NCI-H128 (cell line): ENCODE measurements around the gene BAIAP2L2.

Source experiments
- DNase-seq: peaks from one replicate; lab custom pipeline; 2025; ENCODE audit not compliant: unreplicated experiment; lab: John Stamatoyannopoulos, UW

Gene BAIAP2L2

DNA sequence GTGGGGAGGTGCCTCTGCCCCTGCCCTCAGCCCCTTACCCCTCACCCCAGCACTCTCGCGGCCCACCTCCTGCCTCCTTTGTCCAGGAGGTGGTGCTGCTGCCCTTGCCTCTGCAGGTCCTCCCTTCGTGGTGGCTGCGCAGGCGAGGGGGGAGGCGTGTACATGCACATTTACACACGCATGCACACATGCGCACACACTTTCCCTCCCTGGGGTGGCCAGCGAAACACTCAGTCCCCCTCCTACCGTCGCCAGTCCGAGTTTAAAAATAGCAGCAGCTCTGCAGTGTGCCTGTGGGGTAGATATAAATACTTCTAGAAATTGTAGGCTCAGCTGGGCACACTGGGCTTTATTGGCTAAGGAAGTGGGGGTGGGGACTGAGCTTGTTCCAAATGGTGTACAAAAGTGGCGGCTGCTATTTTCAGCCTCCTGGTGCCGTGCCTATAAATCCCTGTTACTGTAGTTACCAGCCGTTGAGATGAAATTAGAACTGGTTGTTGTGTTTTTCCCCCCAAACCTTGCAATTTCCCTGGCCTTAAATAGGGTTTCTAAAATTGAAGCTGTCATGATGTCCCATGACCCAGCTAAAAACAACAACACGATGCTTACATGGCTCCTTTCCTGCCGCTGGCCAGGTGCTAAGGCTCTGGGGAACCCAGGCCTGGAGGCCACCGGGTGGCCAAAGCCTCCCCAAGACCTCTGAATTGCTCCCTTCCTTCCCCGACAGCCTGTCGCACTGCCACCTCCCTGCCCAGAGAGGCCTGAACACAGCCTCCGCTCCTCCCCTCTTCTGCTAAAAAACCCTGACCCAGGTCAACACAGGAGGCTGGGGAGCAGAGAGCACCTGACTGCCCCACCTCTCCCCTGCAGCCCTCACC, 40.9 kb downstream of the BAIAP2L2 start:
- DNase-seq = no peak

DNA sequence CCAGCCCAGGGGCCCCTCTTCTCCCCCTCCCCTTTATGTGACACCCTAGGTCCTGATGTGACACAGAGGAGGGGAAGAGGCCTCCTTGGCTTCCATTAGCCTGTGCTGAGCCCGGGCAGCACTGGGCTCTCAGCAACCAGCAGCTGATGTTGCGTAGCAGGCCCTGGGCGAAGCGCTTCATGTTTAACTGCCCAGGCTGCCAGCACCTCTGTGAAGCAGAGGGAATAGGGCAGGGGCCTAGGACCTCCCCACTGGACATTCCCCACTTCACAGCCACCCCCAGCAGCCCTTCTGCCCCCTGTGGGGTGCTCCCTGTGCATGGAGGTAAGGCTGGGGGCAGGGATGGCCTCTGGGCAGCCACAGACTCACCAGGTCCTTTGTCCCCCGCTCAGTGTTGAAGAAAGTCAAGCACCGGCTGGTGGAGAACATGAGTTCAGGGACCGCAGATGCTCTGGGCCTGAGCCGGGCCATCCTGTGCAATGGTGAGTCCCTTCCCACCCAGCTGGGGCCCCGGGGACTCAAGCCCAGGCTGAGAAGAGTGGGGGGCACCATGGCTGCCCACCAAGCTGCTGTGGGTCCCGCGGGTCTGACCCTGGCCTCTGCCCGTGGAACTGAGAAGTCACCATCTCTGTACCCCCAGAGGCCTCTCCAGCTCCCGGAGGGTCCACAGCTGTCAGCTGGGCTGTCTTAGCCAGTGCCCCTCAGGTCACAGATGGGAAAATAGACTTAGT, 41.7 kb downstream of the BAIAP2L2 start:
- DNase-seq = no peak

DNA sequence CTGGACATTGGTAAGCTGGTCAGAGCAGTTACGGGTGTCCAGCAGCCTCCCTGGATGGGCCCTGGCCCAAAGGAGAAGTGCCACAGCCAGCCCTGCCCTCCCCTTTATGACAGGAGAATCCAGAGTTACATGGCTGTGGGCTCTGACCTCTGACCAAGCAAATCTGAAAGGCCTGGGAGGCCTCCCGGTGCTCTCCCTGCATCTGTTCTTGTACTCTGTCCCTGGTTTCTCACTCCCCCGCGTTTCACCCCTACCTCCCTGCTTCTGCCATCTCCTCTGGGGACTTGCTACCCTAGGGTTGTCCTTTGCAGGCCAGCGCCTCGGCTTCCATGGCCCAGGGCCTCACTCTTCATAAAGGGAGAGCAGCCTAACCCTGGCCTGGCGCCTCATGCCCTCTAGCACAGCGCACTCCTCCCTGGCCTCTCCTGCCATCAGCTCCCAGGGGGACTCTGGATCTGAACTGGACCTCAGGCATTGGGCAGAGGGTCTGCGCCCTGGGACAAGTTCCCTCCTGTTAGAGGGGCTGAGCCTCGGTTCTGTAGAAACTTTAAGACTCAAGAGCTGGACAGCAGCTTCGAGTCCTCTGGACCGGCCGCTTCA, 42.6 kb downstream of the BAIAP2L2 start:
- DNase-seq = no peak

DNA sequence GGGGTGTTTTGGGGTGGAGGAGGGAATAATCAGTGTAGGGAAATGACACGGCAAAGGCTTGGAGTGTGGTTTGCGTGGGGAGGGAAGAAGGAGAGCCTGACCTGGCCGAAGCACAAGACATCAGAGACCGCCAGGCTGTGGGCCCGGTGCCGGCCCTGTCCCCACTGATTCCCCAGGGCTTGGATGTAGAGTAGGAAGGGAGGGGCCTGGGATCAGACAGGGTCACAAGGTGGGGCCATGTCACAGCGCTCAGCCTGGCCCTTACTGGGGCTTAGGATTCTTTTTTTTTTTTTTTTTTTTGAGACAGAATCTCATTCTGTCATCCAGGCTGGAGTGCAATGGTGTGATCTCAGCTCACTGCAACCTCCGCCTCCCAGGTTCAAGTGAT, 43.5 kb downstream of the BAIAP2L2 start:
- DNase-seq = no peak

DNA sequence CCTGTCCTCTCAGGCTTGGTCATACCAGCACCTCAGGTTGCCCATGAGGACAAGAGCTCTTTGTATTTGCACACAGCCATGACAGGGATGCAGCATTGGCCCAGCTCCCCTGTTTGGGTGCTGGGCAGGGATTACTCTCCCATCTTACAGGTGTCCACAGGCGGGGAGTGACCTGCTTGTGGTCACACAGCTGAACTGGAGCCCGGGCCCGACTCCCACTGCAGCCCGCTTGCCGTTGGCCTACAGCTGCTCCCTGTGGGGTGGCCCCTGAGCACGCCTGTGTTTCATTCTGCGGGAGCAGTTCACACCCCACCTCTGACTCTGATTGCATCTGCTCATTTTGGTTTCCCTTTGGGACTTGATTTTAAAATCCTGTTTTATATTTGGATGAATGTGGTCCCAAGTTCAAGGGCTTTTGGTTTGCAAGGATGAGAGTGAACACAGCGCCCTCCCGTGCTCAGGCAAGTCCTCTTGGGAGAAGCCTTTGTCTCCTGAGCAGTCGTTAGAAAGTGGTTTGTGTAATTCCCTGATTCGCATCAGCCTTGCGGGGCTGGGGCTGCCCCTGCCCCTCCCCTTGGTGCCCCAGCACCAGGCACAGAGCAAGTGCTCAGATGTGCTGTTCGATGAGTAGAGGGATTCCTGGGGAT, 44.0 kb downstream of the BAIAP2L2 start:
- no peak for DNase-seq

DNA sequence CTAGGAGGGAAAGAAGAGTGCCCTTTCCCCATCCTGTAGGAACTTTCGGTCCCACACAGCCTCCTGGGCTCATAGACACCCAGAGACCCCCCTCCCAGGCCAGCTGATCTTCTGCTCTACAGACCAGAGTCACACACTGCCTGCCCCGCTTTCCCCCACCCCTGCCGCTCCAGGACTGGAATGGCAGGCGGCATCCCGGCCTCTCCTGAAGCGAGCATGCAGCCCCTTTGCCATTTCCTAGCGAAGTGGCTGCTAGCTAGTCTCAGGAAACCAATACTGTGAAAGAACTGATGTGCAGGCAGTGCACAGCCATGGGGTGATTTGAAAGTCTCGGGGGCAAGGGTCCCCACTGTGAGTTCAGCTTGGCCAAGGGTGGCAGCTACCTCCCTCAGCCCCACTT, 44.9 kb downstream of the BAIAP2L2 start:
- no peak for DNase-seq

DNA sequence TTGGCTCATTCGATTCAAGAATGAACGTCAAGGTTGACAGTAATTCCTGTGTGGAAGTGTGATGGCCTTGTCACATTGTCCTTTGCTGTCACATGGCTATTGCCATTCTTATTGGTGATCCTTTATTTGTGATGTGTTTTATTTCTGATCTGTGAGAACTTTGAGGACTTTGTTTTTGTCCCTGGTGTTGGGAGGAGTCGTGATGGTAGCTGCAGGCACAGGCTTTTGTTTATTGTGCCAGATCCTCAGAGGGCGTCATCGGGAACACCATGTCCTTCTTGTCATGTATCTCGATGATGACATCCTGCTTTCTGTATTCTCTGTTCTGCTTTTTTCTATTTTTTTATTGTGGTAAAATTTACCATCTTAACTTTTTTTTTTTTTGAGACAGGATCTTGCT, 47.7 kb downstream of the BAIAP2L2 start:
- DNase-seq = no peak

DNA sequence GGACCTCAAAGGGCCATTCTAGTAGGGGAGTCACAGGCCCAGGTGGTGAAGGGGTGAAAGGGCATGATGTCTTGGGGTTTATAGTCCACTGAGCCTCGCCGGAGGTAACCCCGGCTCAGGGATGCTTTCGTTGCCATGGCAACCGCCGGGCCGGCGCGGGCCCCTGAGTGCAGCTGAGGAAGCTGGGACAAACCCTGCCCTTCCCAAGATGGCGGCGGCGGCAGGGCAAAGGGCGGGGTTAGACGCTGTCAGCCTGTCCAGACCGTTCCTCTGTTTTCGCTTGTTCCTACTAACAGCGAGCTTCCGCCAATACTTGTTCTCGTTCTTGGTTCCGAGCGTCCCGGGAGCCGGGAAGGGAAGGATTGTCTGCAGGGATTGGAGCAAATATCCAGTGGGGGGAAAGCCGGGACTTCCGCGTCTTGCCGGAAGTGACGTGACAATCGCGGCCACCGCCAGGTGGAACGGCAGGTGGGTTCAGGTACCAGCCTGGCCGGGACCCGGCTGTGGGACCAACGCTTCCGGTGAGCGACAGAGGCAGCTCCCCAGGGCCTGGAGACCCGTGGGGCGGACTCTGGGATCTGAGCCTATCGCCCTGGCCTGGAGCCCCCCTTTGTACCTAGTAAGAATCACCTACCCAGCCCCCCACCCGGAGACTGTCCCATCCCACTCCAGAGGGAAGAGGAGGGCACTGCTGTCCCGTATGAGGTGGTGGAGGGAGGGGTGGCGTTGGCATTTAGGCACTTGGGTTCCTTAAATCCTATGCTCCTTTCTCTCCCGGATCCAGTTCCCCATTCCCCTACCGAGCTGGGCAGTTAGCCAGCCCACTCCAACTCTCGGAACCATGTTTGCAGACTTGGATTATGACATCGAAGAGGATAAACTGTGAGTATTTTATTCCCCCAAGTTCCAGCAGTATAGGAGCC, 53.3 kb downstream of the BAIAP2L2 start, which contains the start of gene PICK1:
Gene PICK1, plus strand, starts transcription at position 436 of the 923 bp plus-strand sequence. Its CDS starts 406 bp downstream, at position 842.
- DNase-seq = peak; percentile 48

DNA sequence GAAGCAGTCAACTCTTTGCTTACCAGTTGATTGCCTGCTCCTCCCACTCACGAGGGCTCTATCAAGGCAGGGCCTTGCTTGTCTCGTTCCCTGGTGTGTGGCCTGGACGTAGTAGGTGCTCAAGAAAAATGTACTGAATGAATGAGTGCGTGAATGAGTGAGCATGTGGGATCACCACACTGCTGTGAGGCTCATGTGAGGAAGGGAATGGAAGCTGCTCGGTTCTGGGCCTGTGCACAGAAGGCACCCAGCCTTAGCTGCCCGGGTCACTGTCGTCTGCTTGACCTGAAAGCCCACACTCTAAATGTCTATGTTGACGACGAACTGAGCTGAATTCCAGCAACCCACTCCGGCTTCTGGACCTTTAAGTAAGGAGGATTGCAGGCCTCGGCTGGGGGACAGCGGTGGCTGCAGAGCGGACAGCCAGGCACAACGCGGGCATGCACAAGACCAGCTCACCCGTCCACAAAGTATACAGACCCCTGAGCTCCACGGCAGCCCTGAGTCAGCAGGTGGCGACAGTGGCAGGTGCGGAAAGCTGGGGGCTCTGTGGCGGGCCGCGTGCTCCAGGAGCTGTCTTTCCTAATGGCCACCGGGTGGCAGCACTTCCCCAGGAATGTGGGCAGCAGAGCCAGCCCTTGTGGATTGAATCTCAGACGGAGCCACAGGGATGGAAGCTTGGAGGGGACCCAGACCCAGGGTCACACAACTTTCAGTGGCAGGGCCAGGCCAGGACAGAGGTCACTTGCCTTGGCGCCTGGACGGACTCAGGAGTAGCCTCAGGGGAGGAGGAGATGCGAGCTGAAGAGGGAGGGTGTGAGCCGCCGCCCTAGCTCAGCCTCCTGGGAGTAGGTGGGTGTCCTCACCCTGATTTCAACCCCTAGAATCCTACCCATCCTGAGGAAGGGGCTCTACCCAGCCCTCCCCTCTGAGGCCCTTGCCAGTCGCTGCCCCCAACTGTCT, 58.3 kb downstream of the BAIAP2L2 start:
- DNase-seq = peak; percentile 45

DNA sequence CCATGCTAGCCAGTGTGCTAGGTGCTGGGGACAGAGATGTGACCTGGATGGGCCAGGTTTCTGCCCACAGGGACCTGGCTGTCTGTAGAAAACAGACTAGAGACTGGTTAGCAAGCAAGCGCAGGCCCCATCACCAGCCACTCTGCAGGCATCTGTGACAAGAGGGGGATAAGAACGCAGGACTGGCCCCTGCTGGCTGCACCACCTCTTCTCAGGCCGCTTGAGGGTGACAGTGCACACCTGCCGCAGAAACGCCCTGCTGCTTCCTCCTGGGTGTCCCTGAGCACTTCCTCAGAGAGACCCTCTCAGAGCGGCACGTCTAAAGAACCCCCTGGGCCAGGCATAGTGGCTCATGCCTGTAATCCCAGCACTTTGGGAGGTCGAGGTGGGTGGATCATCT, 59.2 kb downstream of the BAIAP2L2 start:
- DNase-seq = no peak

DNA sequence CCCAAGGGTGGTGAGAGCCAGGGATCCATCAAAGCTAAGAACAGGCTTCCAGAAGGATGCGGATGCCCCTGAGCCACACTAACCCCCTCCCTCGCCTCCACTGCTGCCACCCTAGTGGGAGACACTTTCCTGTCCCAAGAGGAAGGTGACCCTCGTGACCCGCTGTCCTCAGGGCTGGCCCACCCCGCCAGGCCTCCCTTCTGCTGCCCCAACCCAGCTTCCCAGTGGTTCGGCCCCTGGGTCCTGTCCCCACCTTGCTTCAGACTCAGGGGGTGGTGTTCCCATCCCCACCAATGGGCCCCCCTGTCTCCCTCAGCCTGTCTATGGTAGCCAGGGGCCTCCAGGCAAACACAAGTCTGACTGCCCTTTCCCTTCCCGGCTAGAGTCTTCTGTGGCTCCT, 59.8 kb downstream of the BAIAP2L2 start:
- DNase-seq = no peak

DNA sequence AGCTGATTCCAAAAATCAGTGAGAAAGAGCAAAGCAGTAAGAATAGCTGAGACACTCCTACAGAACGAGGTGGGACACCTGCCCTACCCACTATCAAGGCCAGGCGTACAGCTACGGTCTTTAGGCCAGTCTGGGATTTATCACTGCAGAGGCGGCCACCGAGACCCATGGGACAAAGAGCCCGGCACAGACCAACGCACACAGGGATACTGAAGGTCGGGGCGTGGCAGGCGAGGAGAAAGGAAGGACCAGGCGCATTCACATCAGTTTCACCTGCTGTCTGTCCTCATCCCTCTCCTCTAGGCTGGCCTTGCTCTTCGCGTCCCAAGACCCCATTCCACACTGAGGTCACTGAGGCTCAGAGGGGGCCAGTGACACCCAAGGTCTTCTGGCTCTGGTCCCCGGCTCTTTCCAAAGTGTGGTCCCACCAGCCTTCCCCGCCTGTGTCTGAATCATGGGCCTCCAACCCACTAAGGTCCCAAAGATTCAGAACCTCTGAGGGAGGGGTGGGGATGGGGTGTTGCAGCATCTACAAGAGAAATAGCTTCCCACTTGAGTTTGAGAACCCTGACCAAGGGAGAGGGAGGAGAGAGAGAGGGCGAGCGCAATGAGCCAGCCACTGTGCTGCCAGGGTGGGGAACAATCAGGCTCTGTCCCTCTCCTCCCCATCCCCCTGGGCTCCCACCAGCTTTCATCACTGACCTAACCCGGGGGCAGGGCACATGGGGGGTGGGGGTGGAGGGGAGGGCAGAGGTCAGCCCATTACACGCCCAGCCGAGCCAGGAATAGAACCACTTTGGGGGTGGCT, 60.5 kb downstream of the BAIAP2L2 start:
- DNase-seq = no peak

DNA sequence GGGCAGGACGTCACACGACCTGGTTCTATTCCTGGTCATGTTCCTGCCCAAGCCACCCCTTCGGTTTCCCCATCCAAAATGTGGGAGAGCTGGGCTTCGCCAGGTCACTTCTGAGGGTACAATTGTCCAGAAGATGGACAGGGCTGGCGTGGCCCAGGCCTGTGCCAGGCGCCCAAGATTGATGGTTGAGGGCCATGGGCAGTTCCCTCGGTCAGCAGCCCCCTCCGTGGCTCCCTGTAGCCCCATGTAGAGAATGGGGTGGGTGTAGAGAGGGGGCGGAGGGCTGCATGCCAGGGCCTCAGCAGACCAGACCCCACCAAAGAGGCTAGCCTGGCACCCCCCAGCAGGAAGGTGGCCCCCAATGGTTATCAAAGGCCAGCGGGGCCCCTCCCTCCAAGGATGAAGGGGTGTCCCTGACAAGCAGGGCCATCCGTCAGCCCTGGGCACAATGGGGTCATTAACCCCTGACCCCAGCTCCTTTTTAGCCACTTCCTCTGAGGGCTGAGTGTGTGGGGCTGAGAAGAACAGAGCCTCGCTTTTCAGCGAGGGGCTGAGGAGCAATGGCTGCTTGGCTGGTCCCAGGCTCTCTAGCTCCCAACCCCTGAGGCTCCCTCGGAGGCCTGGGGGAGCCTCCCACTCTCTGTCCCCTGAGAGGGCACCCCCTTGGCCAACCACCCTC, 64.3 kb downstream of the BAIAP2L2 start:
- no peak for DNase-seq

DNA sequence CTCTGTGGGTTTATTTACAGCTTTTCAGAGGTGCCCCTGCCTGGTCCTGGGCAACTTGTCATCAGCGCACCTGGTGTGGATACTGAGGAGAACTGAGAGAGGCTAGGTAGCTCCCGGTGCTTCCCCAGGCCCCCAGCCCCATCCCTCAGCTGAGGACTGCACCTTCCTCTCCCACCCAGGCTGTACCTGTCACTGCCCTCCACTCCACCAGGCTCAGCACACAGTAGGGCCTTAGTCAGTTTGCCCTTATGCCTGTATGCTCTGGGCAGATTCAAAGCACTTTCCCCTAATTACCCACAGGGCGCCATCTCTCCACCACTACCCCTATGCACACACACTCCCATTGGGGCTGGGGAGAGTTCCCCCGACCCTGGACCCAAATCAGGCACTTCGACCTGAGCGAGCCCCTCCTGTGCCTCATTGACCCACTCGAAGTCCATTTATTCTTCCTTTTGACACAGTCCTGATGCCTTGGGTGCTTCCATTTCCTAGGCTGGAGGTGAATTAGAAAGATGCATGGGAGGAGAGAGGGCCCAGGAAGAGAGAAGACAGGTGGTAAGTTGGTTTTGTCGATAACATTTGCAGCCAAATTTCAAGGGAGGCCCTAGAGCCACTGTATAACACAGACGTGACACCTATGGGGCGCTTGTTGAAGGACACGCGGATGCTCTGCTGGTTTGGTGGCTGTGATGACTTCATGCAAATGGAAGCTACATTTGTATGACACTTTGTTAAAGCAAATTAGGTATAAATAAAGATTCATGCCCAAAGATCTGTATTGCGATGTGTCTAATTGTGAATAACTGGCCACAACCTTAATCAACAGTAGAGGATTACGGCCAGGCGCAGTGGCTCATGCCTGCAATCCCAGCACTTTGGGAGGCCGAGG, 67.1 kb downstream of the BAIAP2L2 start:
- no peak for DNase-seq

DNA sequence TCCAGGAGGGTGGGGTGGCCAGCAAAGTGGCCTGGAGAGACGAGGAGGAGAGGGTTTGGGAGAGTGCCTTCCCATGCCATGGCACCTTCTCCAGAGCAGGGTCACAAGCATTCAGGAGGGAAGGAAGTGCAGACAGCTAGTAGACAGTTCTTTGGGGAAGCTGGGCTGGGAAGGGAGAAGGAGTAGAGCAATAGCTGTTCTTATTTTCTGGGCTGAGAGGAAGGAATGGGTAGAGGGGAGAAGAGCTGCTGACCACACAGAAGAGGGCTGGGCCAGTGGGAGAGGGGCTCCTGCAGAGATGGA, 68.0 kb downstream of the BAIAP2L2 start:
- no peak for DNase-seq

DNA sequence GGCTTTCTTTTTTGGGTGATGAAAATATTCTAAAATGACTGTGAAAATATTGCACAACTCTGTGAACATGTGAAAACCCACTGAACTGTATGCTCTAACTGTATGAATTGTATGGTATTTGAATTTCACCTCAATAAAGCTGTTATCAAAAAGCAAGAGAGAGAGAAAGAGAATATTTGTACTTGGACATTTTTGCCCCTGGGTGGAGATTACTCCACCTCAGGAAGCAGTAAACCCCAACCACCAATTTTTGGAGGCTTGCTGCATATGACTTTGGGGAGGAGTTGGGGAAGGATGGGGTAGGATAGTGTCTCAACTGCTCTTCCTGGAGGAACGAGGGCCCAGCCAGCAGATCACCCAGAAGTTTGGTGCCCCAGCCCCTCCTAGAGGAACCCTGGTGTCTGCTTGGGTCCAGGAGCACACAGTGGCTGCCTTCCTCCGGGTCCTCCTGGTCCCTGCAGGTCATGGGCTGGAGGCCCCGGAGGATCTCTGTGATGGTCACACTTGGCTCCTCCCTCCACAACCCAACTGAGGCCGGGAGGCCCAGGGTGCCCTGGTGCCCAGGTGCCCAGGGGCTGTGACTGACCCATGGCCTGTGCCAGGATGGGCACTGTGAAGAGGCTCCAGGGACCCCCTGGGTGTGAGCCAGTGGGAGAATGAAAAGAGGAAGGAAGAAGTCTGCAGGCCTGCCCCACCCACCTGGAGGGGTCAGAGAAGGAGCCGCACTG, 68.6 kb downstream of the BAIAP2L2 start:
- no peak for DNase-seq
